GM19043 (cell line): Measurements from ENCODE around the gene ERCC8.
"Not testable (repeated sequence)": the region's sequence is repeated elsewhere in the genome, so short reads cannot be mapped to it uniquely, and the experiment has no call there.

Experiments used
- ATAC-seq: cut with Tn5 transposase; IDR thresholded peaks from one replicate; pipeline ENCODE4 v1.9.1; 2021; ENCODE audit warnings: low read depth; ENCODE audit not compliant: unreplicated experiment

ERCC8 gene

DNA sequence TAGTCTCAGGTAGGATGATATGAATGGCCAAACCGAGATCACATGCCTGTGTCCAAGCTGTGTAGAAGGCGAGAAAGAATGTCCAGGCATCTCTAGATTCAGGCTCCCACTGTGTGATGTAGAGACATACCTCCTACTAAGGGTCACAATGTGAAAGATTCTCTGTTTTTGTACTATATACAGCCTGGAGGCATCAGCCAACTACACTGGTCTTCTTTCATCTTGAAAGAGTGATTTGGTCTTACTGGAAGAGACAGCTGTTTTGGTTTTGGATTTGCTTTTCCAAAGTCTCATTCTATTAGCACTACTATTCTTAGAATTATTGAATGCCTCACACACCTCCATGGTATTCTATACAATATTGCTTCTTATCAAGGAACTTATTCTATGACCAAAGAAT is 26.4 kb downstream of the ERCC8 start:
- no peak for ATAC-seq

DNA sequence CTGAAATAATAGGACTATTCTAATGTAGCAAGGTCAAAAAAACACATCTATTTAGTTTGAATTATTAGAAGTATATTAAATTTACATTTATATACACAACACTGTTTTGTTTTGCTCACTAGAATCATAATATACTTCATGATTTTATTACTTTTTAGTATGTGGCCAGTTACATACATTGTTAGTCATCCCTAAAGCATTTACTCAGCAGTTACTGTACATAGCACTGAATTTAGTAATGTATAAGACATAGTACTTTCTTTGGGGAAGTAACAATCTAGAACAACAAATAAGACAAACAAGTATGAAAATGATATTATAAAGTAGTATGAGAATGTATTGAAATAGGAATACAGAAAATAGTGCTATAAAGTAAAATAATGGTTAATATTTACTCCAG is 28.2 kb downstream of the ERCC8 start:
- ATAC-seq, result no peak

GRCh38 chr5:60903356-60903755 is 41.5 kb downstream of the ERCC8 start:
- no peak for ATAC-seq

DNA sequence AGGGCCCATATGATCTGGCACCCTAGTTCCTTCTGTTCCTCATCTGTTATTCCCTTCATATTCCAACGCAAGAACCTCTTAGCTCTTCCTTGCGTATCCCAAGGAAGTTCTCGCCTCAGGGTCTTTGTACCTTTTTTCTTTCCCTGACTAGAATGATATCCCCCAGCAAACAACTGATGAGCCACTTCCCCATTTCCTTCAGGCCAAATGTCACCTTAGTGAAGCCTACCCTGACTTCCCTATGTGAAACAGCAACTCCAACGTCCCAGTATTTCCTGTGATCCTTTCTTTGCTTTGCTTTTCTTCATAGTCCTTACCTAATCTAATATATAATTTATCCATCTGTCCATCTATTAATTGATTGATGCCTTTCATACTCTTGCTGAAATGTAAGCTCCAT is 47.9 kb downstream of the ERCC8 start:
- ATAC-seq, result no peak

DNA sequence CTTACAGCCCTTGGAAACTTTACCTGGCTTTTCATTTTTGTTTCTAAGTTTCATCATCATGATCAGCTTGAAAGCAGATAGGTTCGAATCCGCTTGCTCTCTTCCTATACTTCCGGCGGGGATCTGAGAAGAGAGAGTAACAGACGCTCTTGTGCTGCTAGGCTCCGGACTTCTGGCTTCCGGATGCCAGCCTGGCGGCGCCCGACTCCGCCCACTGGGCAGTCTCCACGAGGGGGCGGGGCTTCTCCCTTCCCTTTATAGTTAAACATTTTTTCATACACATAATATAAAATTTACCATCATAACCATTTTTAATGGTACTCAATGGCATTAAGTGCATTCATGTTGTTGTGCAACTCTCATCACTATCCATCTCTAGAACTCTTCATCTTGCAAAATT is 51.3 kb downstream of the ERCC8 start:
- ATAC-seq, result no peak

- no peak for ATAC-seq
Observed at GRCh38 chr5:60891667-60892066, 53.2 kb downstream of the ERCC8 start.

DNA sequence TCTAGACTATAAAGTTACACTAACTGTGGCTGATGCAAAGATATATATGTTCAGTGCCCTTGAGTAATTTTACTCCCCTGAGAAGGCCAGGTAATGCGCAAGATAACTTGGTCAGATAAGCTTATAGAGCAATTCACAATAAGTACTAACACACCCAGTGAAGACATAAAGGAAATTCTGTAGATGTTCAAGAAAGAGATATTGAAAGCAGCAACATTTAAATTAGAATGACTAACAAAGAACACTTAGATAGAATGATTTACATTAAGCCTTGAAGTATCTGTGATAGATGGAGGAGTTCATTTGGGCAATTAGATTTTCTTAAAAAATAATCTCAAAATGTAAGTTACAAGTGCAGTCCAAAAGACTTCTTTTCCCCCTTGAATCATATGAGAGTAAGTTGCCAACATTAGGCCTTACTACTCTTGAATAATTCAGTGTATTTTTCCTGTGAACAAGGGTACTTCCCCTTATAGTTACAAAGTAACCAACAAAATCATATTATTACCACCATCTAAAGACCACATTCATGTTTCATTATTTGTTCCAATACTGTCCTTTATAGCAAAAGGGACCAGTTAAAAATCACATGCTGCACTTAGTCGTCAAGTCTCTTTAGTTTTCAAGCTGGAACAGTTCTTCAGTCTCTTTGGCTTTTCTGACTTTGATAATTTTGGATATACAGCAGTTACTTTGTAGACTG is 56.4 kb downstream of the ERCC8 start:
- ATAC-seq, result peak; percentile 73

GRCh38 chr5:60887746-60888145 is 57.1 kb downstream of the ERCC8 start:
- no peak for ATAC-seq

DNA sequence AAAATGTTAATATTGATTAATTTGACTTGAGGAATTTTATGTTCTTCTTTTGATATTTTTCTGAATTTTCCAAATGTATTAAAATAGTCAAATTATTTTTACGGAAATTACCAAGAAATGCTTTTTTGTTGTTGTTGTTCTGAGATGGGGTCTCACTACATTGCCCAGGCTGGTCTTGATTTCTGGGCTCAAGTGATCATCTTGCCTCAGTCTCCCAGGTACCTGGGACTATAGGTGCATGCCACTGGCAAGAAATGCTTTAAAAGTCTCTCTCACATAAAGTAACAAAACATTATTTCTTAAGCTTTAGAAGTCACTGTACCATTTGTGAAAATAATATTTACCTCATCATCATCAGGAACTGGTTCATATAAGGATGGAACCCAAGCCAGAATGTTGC is 57.8 kb downstream of the ERCC8 start:
- ATAC-seq, result no peak

- no peak for ATAC-seq
Observed at GRCh38 chr5:60886158-60886557, 58.7 kb downstream of the ERCC8 start.

- ATAC-seq, result no peak
Observed at GRCh38 chr5:60883229-60883628, 61.6 kb downstream of the ERCC8 start.

GRCh38 chr5:60872892-60873291 is 72.0 kb downstream of the ERCC8 start:
- no peak for ATAC-seq

DNA sequence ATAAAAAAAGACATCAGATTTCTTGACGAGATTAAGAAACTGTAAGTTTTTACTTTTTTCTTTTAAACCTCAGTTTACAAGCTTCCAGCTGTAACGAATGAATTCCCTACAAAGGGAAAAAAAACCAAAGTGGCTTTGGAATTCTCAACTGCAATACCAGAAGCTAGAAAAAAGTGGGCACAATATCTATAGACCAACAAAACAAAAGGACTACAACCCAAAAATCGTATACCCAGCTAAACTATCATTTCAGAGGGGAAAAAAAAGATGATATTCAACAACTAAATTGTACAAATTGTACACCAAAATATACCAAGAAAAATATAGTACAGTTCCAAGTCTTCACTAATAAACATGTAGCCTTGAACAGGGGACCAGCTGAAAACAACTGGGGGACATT is 74.0 kb downstream of the ERCC8 start:
- ATAC-seq, result no peak

GRCh38 chr5:60860572-60860971 is 84.3 kb downstream of the ERCC8 start:
- ATAC-seq, result not testable (repeated sequence)

- ATAC-seq, result no peak
Observed at GRCh38 chr5:60856066-60856465, 88.8 kb downstream of the ERCC8 start.

- no peak for ATAC-seq
Observed at GRCh38 chr5:60852940-60853339, 91.9 kb downstream of the ERCC8 start.

DNA sequence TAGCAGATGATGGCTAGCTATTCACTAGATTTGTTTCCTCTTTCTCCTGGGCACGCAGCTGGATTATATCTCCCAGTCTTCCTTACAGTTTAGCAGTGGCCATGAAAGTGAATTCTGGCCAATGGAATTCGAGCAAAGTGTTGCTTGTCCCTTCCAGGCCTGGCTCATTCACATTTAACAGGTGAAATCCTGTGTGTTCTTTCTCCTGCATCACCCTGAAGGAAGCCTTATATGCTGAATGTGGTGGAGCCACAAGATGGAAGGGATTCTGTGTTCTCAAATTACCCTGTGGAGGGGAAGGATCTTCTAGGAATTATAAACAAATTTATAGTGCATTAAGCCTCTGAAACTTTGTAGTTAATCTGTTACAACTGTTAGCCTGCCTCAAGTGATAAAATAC is 92.6 kb downstream of the ERCC8 start:
- ATAC-seq, result no peak

DNA sequence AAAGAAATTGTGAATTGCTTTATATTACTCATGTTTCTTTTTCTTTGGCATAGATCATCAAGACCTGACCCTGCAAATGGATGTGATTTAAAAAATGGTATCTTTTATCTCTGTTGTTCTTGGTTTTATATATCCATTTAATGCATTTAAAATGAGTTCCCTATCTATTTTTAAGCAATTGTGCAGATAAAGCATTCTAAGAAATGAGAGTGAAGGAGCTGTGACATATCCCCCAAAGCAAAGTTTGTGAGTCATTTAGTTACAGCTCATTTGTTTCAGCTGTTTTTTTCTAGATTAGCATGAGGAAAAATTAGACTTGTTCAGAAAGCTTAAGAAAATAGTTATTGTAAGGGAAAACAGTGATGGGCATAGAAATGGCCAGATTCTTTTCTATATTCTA is 93.2 kb downstream of the ERCC8 start:
- no peak for ATAC-seq

GRCh38 chr5:60846298-60846697 is 98.6 kb downstream of the ERCC8 start:
- ATAC-seq, result no peak

DNA sequence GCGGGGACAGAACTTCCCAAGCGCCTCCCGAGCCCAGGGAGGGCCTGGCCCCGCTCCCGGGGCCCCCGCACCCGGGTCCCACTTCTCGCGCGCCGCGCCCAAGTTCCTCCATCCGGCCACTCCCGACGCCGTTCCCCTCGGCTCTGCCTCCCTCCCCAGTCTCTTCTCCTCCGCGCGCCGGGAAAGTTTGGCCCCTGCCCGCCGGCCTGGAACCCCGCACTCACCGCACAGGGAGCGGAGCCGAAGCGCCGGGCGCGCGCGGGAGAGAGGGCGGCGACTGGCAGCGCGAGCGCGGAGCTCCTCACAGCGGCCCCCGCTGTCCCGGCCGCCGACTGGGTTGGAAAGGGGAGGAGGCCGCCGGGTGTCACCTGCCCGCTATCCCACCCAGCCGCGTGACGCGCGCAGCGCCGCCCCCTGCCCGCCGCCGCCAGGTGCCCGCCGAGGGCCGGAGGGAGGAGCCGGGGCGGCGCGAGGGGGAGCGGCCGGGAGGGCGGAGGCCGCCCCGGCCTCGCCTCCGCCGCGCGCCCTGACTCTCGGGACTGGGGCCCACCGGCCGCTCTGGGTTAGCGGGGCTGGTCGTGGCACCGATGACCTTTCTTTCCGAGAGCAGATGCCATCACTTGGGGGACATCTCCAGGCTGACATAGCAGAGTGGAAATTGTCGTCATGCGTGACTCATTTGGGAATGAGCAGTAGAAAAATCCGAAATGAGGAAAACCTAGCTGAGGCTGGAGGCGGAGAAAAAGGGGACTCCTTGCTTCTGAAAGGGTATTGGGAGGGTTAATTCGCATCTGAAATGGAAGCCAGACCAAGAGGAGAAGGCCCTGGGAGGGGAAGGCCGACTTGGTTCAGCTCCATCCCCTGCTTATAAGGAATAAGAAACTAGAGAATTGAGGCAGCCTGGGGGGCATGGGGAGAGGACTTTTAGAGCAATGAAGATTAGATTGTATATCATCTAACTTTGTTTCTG is 100.6 kb downstream of the ERCC8 start, which contains the start of gene ELOVL7:
TSS of gene ELOVL7 (minus strand) at position 334 of the 970 bp plus-strand sequence. CDS start 56,872 bp downstream, outside the sequence.
- peak; percentile 91 for ATAC-seq

DNA sequence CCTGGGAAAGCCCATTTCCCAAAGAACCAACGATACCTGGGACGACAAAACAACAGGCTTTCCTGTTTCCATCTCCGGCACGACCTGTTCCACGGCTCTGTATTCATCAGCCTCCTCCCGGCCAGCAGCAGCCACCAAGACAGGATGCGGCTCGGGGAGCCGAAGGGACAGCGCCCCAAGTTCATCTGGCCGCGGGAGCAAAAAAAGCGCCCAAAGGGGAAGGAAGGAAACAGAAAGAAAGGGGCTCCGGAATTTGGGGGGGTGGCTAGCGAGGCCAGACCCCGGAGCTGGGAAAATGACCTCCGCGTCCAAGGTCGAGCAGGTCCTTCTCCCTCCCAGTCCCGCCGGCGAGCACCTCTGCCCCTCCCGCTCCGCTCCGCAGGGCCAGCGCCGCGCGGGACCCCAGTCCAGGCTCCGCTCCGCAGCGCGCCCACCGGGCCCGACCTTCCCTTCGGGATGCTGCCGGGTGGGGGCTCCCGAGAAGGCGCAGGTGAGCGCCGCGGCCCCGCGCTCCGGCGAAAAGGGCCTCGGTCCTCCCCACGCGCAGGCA is 101.4 kb downstream of the ERCC8 start:
- peak; percentile 19 for ATAC-seq
